Ishikawa (cell line): ENCODE measurements around the gene SH2D7.

Experiments used
- CEBPB ChIP-seq: IDR thresholded peaks from 2 replicates; pipeline ENCODE4 v1.6.1; 2012
- CREB1 ChIP-seq: IDR thresholded peaks from 2 replicates; pipeline ENCODE4 v1.6.1; 2012; ENCODE audit warnings: low read depth
- EGR1 ChIP-seq: IDR thresholded peaks from 2 replicates; pipeline ENCODE4 v1.6.1; 2012
- EP300 ChIP-seq: IDR thresholded peaks from 2 replicates; pipeline ENCODE4 v1.6.1; 2012; ENCODE audit warnings: borderline replicate concordance
- FOXM1 ChIP-seq: IDR thresholded peaks from 2 replicates; pipeline ENCODE4 v1.6.1; 2012; ENCODE audit warnings: low read depth, borderline replicate concordance
- MAX ChIP-seq: IDR thresholded peaks from 2 replicates; pipeline ENCODE4 v1.6.1; 2012
- NFIC ChIP-seq: IDR thresholded peaks from 2 replicates; pipeline ENCODE4 v1.6.1; 2012
- RAD21 ChIP-seq: IDR thresholded peaks from 2 replicates; pipeline ENCODE4 v1.6.1; 2012; ENCODE audit warnings: low read depth
- TAF1 ChIP-seq: IDR thresholded peaks from 2 replicates; pipeline ENCODE4 v1.6.1; 2012; ENCODE audit warnings: low read depth, mild to moderate bottlenecking
- TCF12 ChIP-seq: IDR thresholded peaks from 2 replicates; pipeline ENCODE4 v1.6.1; 2012; ENCODE audit warnings: low read depth
- TEAD4 ChIP-seq: IDR thresholded peaks from 2 replicates; pipeline ENCODE4 v1.6.1; 2012
- YY1 ChIP-seq: IDR thresholded peaks from 2 replicates; pipeline ENCODE4 v1.6.1; 2012; ENCODE audit warnings: low read depth
- ZBTB7A ChIP-seq: IDR thresholded peaks from 2 replicates; pipeline ENCODE4 v1.6.1; 2012; ENCODE audit warnings: low read depth
- TF ChIP-seq, protein P1 (sequence below): IDR thresholded peaks from 2 replicates; pipeline ENCODE4 v1.6.1; 2012
- TF ChIP-seq, protein P2 (sequence below): IDR thresholded peaks from 2 replicates; pipeline ENCODE4 v1.6.1; 2012; ENCODE audit warnings: low read depth, mild to moderate bottlenecking

The SH2D7 gene

GRCh38 chr15:78127882-78128281 lies 35.5 kb downstream of the SH2D7 start:
- TF ChIP-seq, protein P1, sequence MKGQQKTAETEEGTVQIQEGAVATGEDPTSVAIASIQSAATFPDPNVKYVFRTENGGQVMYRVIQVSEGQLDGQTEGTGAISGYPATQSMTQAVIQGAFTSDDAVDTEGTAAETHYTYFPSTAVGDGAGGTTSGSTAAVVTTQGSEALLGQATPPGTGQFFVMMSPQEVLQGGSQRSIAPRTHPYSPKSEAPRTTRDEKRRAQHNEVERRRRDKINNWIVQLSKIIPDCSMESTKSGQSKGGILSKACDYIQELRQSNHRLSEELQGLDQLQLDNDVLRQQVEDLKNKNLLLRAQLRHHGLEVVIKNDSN, result no peak
- TF ChIP-seq ZBTB7A, result no peak
- TF ChIP-seq FOXM1, result no peak
- TF ChIP-seq CREB1, result no peak
- TF ChIP-seq EGR1, result no peak
- no peak for TF ChIP-seq NFIC
- no peak for TF ChIP-seq TAF1
- no peak for TF ChIP-seq EP300
- TF ChIP-seq TCF12, result no peak
- no peak for TF ChIP-seq CEBPB
- TF ChIP-seq TEAD4, result no peak
- TF ChIP-seq, protein P2, sequence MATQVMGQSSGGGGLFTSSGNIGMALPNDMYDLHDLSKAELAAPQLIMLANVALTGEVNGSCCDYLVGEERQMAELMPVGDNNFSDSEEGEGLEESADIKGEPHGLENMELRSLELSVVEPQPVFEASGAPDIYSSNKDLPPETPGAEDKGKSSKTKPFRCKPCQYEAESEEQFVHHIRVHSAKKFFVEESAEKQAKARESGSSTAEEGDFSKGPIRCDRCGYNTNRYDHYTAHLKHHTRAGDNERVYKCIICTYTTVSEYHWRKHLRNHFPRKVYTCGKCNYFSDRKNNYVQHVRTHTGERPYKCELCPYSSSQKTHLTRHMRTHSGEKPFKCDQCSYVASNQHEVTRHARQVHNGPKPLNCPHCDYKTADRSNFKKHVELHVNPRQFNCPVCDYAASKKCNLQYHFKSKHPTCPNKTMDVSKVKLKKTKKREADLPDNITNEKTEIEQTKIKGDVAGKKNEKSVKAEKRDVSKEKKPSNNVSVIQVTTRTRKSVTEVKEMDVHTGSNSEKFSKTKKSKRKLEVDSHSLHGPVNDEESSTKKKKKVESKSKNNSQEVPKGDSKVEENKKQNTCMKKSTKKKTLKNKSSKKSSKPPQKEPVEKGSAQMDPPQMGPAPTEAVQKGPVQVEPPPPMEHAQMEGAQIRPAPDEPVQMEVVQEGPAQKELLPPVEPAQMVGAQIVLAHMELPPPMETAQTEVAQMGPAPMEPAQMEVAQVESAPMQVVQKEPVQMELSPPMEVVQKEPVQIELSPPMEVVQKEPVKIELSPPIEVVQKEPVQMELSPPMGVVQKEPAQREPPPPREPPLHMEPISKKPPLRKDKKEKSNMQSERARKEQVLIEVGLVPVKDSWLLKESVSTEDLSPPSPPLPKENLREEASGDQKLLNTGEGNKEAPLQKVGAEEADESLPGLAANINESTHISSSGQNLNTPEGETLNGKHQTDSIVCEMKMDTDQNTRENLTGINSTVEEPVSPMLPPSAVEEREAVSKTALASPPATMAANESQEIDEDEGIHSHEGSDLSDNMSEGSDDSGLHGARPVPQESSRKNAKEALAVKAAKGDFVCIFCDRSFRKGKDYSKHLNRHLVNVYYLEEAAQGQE, result no peak
- TF ChIP-seq YY1, result no peak
- no peak for TF ChIP-seq RAD21
- no peak for TF ChIP-seq MAX

DNA sequence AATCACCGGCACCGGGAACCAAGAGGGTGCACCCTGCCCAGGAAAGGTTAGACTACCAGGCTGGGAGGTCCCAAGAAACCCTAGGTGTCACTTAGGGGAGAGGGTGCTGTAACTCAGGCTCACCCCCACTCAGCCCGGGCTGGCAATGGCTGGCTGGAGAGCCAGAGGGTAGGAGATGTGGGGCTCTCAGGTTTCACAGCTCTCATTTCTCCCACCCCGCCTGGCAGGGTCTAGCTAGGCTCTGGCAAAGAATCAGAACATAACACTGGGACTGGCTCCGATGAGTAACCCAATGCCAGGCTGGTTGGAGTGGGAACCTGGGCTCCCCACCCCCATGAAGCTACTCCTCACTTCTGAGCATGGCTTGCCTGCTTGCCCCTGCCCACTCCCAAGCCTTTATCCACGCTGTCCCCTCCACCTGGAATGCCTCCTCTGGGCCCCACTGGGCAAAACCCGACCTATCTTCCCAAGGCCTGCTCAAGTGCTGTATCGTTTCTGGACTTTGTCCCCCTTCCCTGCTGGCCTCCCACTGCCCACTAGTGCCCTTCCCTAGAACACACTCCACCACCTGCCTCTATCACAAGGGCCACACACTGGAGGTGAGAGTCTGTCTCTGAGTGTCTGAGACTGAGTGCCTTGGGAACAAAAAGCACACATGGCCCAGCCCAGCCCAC lies 36.9 kb downstream of the SH2D7 start:
- no peak for TF ChIP-seq EP300
- no peak for TF ChIP-seq TCF12
- no peak for TF ChIP-seq EGR1
- TF ChIP-seq CEBPB, result no peak
- no peak for TF ChIP-seq RAD21
- TF ChIP-seq YY1, result no peak
- TF ChIP-seq MAX, result no peak
- no peak for TF ChIP-seq TAF1
- TF ChIP-seq, protein P2, result no peak
- no peak for TF ChIP-seq FOXM1

GRCh38 chr15:78129751-78130287 lies 37.5 kb downstream of the SH2D7 start:
- TF ChIP-seq, protein P1, result no peak
- no peak for TF ChIP-seq TEAD4

- TF ChIP-seq MAX (no peak), EGR1 (no peak), TEAD4 (no peak)
Observed at GRCh38 chr15:78130466-78131294, 38.3 kb downstream of the SH2D7 start.

DNA sequence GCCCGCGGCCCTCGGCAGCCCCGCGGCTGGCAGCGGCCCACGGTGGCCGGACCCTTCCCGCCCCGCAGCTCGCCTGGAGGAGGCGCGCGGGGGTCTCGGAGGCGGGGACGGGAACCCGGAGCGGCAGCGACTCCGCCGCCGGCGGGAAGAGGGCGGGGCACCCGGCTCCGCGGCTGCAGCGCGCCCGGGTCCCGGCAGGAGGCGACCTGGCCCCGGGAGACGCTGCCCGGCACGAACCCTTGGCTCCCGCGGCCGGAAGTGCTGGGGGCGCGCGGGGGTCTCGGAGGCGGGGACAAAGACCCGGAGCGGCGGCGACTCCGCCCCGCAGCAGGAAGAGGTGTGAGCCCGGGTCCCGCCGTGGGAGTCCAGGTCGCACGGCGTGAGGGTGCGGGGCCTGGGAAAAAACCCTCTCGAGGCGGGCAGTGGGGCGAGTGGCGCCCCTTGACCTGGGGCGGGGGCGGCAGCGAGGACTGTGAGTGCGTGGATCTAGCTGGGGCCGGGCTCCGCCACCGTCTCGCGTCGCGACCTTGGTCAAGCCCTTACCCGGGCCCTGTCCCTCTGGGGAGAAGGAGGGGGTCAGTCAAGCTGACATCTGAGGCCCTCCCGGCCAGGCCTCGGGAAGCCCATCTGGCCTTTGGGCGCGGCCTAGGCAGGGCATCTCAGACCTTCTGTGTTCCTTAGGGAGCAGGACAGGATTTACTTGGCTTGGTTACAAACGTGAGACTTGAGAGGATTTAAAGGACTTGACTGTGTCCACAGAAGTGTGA lies 39.1 kb downstream of the SH2D7 start, which contains the start of gene CIB2:
Gene CIB2, minus strand, starts transcription at position 151 of the 767 bp plus-strand sequence. CDS start 230 bp downstream, outside the sequence.
- TF ChIP-seq CEBPB, result no peak
- TF ChIP-seq MAX, result peak; percentile 48
- TF ChIP-seq EGR1, result no peak
- TF ChIP-seq FOXM1, result no peak
- TF ChIP-seq, protein P1, result no peak
- TF ChIP-seq, protein P2, result no peak
- peak; percentile 42; the same call in 1 of the 2 replicates for TF ChIP-seq TAF1
- peak; percentile 47; the same call in 1 of the 2 replicates for TF ChIP-seq TCF12
- no peak for TF ChIP-seq YY1
- no peak for TF ChIP-seq CREB1
- peak; percentile 63; the same call in 1 of the 2 replicates for TF ChIP-seq RAD21
- no peak; the same call in 1 of the 2 replicates for TF ChIP-seq TEAD4
- TF ChIP-seq NFIC, result no peak
- peak; percentile 100 for TF ChIP-seq ZBTB7A
- TF ChIP-seq EP300, result no peak
